ENCODE data around the gene SIRT3. TPM values are rescaled to one million over a fixed set of nuclear protein-coding genes. Genes with fewer than 3 reads are reported as not detected.
A peak's percentile ranks its signal among the peaks of the same experiment; 100 is the strongest.

SIRT3 gene
- total RNA-seq, 6 experiments from 2014 or later = 9.2 to 22.0 (median 15.5) TPM

- Histone ChIP-seq H3K36me3 (peaks cover 0 to 42% (median 17%) of the 10 kb centered on the region in 4 donors), H3K27ac (no peak overlapping the region), H3K9me3 (no peaks in the 10 kb centered on the region), H3K4me1 (no peaks in the 10 kb centered on the region), H3K4me3 (no peak overlapping the region), H3K27me3 (no peaks in the 10 kb centered on the region)
- ATAC-seq (peak in 1 of 4 donors; percentile 9), DNase-seq (no peak)
- TF ChIP-seq POLR2A (IDR thresholded peaks at IDR 0.05) = no peak
- TF ChIP-seq, protein P1, sequence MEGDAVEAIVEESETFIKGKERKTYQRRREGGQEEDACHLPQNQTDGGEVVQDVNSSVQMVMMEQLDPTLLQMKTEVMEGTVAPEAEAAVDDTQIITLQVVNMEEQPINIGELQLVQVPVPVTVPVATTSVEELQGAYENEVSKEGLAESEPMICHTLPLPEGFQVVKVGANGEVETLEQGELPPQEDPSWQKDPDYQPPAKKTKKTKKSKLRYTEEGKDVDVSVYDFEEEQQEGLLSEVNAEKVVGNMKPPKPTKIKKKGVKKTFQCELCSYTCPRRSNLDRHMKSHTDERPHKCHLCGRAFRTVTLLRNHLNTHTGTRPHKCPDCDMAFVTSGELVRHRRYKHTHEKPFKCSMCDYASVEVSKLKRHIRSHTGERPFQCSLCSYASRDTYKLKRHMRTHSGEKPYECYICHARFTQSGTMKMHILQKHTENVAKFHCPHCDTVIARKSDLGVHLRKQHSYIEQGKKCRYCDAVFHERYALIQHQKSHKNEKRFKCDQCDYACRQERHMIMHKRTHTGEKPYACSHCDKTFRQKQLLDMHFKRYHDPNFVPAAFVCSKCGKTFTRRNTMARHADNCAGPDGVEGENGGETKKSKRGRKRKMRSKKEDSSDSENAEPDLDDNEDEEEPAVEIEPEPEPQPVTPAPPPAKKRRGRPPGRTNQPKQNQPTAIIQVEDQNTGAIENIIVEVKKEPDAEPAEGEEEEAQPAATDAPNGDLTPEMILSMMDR (IDR thresholded peaks at IDR 0.05) = no peak
- intact Hi-C loops (cut with DNase I) = loop anchor here in 1 of 2 donors (10.0 kb wide), 1 partner anchor 111 kb away; the partner anchor contains the start of gene B4GALNT4
- 93% methylated on average over 4 of the region's 5 CpGs for WGBS (ENCODE audit: insufficient coverage, low coverage, low lambda C conversion rate, missing lambda C conversion rate)
Observed at GRCh38 chr11:253886-254270, 17.7 kb upstream of the SIRT3 start.

DNA sequence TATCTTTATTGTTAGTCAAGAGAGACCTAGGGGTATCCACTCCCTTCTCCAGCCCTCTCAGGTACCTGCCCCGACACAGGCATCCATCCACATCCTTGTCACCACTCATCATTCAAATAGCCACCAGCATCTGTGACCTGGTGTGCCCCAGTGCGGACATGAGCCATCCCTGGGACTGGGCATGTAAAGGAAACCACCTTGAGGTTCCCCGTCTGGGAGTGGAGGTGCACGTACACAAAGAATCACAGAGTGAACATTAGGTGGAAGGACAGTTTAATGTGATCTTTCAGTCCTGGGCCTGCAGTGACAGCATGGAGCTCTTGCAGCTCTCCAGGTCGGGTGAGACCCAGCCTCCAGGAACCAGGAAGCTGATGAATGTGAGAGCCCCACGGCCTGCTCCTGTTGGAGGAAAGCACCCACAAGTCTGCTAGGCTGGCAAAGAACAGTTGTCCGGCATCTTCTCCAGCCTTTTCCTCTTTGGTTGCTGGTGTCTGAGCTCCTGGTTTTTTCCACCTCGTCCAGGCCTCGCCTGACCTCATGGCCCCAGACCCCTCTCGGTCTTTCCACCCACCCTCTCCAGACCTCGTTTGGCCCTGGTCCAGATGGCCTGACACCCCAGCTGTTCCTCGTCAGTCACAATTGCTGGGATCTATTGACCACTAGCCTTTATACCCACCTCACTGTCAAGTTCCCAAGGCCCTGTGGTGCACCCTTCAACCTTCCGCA lies 17.2 kb upstream of the SIRT3 start:
- Histone ChIP-seq H3K27me3 (no peaks in the 10 kb centered on the region), H3K36me3 (peaks cover 0 to 48% (median 19%) of the 10 kb centered on the region in 4 donors), H3K4me1 (no peaks in the 10 kb centered on the region), H3K27ac (no peak overlapping the region), H3K9me3 (no peaks in the 10 kb centered on the region), H3K4me3 (no peak overlapping the region)
- DNase-seq (no peak), ATAC-seq (peak in 1 of 4 donors; percentile 17)
- TF ChIP-seq, protein P1 (IDR thresholded peaks at IDR 0.05) = no peak
- TF ChIP-seq POLR2A (IDR thresholded peaks at IDR 0.05) = no peak
- intact Hi-C loops (cut with DNase I) = loop anchor here in 1 of 2 donors (10.0 kb wide), 1 partner anchor 111 kb away; the partner anchor contains the start of gene B4GALNT4
- WGBS (ENCODE audit: insufficient coverage, low coverage, low lambda C conversion rate, missing lambda C conversion rate) = 72% methylated on average over 7 of the region's 13 CpGs

- H3K36me3 ChIP-seq = peaks cover 0 to 54% (median 22%) of the 10 kb centered on the region in 4 donors
- H3K9me3 ChIP-seq = no peaks in the 10 kb centered on the region
- TF ChIP-seq, protein P1 (IDR thresholded peaks at IDR 0.05) = no peak
- no peak for TF ChIP-seq POLR2A (IDR thresholded peaks at IDR 0.05)
- H3K4me1 ChIP-seq = no peaks in the 10 kb centered on the region
- no peaks in the 10 kb centered on the region for H3K27me3 ChIP-seq
- DNase-seq (no peak), ATAC-seq (no peak)
- H3K27ac ChIP-seq = no peak overlapping the region
- no peak overlapping the region for H3K4me3 ChIP-seq
- 60% methylated on average over 1 of the region's 8 CpGs for WGBS (ENCODE audit: insufficient coverage, low coverage, low lambda C conversion rate, missing lambda C conversion rate)
- intact Hi-C loops (cut with DNase I) = loop anchor here in 1 of 2 donors (10.0 kb wide), 1 partner anchor 112 kb away; the partner anchor contains the start of gene B4GALNT4
Observed at GRCh38 chr11:252666-253065, 16.5 kb upstream of the SIRT3 start.

GRCh38 chr11:251550-251949 lies 15.4 kb upstream of the SIRT3 start:
- intact Hi-C loops (cut with DNase I) = loop anchor here in 1 of 2 donors (10.0 kb wide), 1 partner anchor 113 kb away; the partner anchor contains the start of gene B4GALNT4
- DNase-seq (no peak), ATAC-seq (no peak)
- 85% methylated on average over 9 of the region's 10 CpGs for WGBS (ENCODE audit: insufficient coverage, low coverage, low lambda C conversion rate, missing lambda C conversion rate)
- Histone ChIP-seq H3K36me3 (peaks cover 0 to 66% (median 26%) of the 10 kb centered on the region in 4 donors), H3K9me3 (no peaks in the 10 kb centered on the region), H3K4me3 (no peak overlapping the region), H3K27me3 (no peaks in the 10 kb centered on the region), H3K27ac (no peak overlapping the region), H3K4me1 (no peaks in the 10 kb centered on the region)
- TF ChIP-seq, protein P1 (IDR thresholded peaks at IDR 0.05) = no peak
- TF ChIP-seq POLR2A (IDR thresholded peaks at IDR 0.05) = no peak
